ENCODE results near the gene RAP1GAP. TPM values are rescaled to one million over a fixed set of nuclear protein-coding genes. Genes with fewer than 3 reads are reported as not detected.
A peak's percentile ranks its signal among the peaks of the same experiment; 100 is the strongest.

Gene RAP1GAP
- total and polyA plus RNA-seq, 9 of the 15 experiments (the other 6 are each of a cell fraction or from before 2014, with no cell fraction given), result 0.29 to 30.2 (median 19.2) TPM

DNA sequence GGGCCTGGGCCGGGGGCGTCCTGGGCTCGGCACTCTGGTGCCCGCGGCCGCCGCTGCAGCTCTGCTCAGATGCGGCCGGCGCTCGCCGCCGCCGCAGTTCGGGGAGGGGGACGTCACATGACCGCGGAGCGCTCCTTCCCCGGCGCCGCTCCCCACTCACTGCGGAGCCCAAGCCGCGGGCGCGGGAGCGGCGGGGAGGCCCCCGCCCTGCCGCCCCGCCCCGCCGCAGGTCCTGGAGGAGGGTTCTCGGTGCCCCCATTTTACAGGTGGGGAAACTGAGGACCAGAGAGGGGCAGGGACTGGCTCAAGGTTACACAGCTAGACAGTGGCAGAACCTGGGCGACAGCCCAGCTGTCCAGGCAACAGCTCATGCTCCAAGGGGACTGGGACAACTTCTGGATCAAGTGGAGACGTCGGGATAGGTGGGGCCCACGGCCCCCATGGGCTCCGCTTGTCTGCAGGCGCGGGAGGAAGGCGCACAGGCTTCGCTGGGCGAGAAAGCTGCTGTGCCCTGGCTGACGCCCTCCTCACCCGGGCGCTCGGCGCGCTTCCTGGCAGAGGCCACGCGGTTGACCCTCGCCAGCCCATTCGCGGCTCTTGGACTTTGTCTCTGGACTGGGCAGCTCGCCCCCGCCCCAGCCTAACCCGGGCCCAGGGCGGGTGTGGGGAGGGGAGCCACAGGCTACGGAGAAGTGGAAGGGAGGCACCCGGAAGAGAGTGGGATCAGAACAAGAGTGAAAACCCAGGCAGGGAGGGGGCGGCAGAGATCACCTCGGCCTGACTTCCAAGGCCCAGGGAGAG lies at the start of gene RAP1GAP (continued):
- TF ChIP-seq HOMEZ (CRISPR knock-in tag; IDR thresholded peaks at IDR 0.05) (no peak), NR4A1 (CRISPR knock-in tag; IDR thresholded peaks at IDR 0.05) (no peak), NR4A1 (tag; IDR thresholded peaks at IDR 0.05) (no peak; the same call in 1 of the 2 replicates), MNT (conservative IDR thresholded peaks at IDR 0.05) (peak in 1 of 2 experiments; percentile 57; a peak in 2 of 4 replicates), ZNF79 (CRISPR knock-in tag; IDR thresholded peaks at IDR 0.05; ENCODE audit: low read depth) (no peak), ZNF561 (CRISPR knock-in tag; conservative IDR thresholded peaks at IDR 0.05) (no peak), RBM17 (IDR thresholded peaks at IDR 0.05; ENCODE audit: borderline replicate concordance, low read depth, low read length) (no peak), ZNF263 (CRISPR knock-in tag; IDR thresholded peaks at IDR 0.05; ENCODE audit: borderline replicate concordance) (no peak; the same call in 1 of the 2 replicates), NFXL1 (CRISPR knock-in tag; IDR thresholded peaks at IDR 0.05) (0 out of 2 replicates have a peak, but pooled peaks have one; percentile 37), ZNF589 (CRISPR knock-in tag; IDR thresholded peaks at IDR 0.05; ENCODE audit: low read depth) (no peak), BCL6 (CRISPR knock-in tag; IDR thresholded peaks at IDR 0.05) (no peak), ETV1 (tag; conservative IDR thresholded peaks at IDR 0.05; ENCODE audit: low read depth) (0 out of 2 replicates have a peak, but pooled peaks have one; percentile 33), WHSC1 (IDR thresholded peaks at IDR 0.05; ENCODE audit: low read length) (no peak), XRCC5 (IDR thresholded peaks at IDR 0.05; ENCODE audit: low read depth, low read length) (peak; percentile 59), KLF6 (CRISPR knock-in tag; IDR thresholded peaks at IDR 0.05; ENCODE audit: borderline replicate concordance) (peak; percentile 84), ZSCAN29 (IDR thresholded peaks at IDR 0.05) (no peak), ESRRA (IDR thresholded peaks at IDR 0.05; ENCODE audit: borderline replicate concordance, low read depth) (peak; percentile 86), TEAD1 (CRISPR knock-in tag; IDR thresholded peaks at IDR 0.05) (peak in 1 of 2 experiments; percentile 39; a peak in 2 of 4 replicates), ZC3H8 (IDR thresholded peaks at IDR 0.05) (no peak), NFIC (IDR thresholded peaks at IDR 0.05) (no peak; the same call in 1 of the 2 replicates), NFE2 (IDR thresholded peaks at IDR 0.05; ENCODE audit: low read depth) (no peak)
- TF ChIP-seq, protein P1, sequence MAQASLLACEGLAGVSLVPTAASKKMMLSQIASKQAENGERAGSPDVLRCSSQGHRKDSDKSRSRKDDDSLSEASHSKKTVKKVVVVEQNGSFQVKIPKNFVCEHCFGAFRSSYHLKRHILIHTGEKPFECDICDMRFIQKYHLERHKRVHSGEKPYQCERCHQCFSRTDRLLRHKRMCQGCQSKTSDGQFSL (CRISPR knock-in tag; IDR thresholded peaks at IDR 0.05), result no peak
- TF ChIP-seq, protein P1 (tag; IDR thresholded peaks at IDR 0.05), result 0 out of 4 replicates have a peak, but pooled peaks of 1 of the 2 experiments have one; percentile 15
- TF ChIP-seq, protein P2, sequence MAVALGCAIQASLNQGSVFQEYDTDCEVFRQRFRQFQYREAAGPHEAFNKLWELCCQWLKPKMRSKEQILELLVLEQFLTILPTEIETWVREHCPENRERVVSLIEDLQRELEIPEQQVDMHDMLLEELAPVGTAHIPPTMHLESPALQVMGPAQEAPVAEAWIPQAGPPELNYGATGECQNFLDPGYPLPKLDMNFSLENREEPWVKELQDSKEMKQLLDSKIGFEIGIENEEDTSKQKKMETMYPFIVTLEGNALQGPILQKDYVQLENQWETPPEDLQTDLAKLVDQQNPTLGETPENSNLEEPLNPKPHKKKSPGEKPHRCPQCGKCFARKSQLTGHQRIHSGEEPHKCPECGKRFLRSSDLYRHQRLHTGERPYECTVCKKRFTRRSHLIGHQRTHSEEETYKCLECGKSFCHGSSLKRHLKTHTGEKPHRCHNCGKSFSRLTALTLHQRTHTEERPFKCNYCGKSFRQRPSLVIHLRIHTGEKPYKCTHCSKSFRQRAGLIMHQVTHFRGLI (CRISPR knock-in tag; IDR thresholded peaks at IDR 0.05), result no peak

All from K562 (cell line).